Stimulated activated CD8-positive, alpha-beta memory T cell treated with anti-CD3 and anti-CD28 coated beads, Interleukin-2, amount 100 ng/mL, for 1 hour (primary cell): ENCODE data around the gene GLYATL3.

Experiments
- DNase-seq, 2 donors: peaks; one replicate each; pipeline ENCODE4 v3.0.0-alpha.2; 2020; ENCODE audit warnings: low read depth in 2 of 2

Gene GLYATL3

DNA sequence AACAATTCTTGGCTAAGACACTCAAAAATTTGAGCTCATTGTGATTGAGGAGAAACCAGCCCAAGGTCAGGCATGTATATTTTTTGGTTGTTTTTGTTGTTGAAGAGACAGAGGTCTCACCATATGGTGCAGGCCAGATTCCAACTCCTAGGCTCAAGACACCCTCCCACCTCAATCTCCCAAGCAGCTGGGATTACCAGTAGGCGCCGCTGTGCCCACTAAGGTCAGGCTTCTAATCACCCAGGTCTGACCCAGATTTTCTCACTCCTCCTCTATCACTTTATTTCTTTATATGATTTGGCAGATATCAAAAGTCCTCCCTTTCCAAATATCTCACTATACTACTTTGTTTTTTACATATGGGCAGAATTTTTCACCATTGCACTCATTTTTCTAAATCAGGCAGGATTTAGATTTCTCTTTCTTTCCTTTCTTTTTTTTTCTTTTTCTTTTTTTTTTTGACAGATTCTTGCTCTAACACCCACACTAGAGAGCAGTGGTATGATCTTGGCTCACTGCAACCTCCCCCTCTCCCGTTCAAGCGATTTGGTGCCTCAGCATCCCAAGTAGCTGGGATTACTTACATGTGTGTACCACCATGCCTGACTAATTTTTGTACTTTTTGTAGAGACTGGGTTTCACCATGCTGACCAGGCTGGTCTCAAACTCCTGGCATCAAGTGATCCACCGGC, 49.0 kb downstream of the GLYATL3 start:
- DNase-seq, result no peak

DNA sequence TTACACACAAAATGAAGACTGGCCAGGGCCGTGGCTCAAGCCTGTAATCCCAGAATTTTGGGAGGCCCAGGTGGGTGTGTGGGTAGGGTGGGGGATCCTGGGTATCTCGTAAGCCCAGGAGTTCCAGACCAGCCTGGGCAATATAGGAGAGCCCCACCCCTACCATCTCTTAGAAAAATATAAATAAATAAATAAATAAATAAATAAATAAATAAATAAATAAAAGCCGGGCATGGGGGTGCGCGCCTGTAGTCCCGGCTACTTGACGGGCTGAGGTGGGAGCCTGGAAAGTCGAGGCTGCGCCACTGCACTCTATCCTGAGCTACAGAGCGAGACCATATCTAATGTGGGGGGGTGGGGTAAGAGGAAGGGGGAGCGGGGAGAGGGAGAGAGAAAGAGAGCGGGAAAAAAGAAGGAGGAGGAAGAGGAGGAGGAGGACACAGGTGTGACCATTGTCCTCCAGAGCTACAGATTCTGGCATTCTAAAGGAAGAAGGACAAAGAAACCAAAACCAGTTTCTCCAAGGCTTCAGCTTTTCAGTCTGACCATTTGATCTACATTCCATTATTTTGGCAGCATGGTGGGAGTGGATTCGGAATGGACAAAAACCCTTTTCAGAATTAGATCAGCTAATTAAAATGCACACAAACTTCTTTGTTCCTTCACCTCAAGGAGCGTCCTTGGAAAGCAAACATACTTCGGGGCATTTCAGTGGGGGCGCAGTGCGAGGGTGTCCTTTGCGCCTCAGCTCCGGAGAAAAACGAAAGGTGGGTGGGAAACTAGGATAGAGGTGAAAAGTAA, 50.2 kb downstream of the GLYATL3 start:
- no peak for DNase-seq

- DNase-seq, result no peak
Observed at GRCh38 chr6:49550492-49551077, 50.9 kb downstream of the GLYATL3 start, which contains the start of gene C6orf141. C6orf141 (plus strand) TSS chr6:49550668; CDS start chr6:49550793, 125 bp downstream.

- DNase-seq, result no peak
Observed at GRCh38 chr6:49551078-49551865, 51.5 kb downstream of the GLYATL3 start.

GRCh38 chr6:49551866-49552129, 52.1 kb downstream of the GLYATL3 start:
- DNase-seq, result no peak

DNA sequence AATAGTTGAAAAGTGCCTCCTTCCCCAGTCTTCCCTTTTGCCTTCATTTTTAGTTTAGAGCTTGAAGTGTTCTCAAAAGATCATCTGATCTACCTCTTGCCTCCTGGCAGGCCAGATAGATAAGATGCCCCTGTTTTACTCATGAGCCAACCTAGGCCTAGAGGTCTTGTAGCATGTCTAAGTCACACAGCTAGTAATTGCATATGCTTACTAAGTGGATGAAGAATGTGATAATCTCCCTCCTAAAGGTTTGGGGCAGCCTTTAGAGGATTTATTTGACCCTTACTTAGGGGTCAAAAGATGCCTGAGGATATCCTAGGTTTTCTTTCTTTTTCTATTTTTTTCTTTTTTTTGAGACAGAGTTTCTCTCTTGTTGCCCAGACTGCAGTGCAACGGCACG, 52.9 kb downstream of the GLYATL3 start:
- no peak for DNase-seq

- DNase-seq, result no peak
Observed at GRCh38 chr6:49553384-49553783, 53.7 kb downstream of the GLYATL3 start.

GRCh38 chr6:49555951-49556350, 56.2 kb downstream of the GLYATL3 start:
- DNase-seq, result no peak

DNA sequence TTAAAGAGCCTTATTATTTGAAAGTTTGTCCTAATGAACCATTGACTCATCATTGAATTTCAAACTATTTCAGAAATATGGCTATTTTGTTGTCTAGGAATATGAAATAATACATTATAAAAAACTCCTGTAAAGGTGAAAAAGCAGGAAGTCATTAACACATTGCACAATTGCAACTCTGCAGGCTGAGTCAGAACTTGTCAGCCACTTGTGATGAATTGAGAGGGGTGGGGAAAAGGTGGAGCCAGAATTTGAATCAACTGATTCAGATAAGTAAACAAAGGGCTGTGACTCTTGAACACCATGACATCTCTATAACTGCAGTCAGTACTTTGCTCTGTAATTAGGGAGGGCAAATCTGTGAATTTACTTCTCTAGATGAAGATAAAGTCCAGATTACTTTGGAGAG, 56.7 kb downstream of the GLYATL3 start:
- DNase-seq, result no peak

- DNase-seq, result no peak
Observed at GRCh38 chr6:49557177-49557576, 57.5 kb downstream of the GLYATL3 start.

- no peak for DNase-seq
Observed at GRCh38 chr6:49558238-49558637, 58.5 kb downstream of the GLYATL3 start.

DNA sequence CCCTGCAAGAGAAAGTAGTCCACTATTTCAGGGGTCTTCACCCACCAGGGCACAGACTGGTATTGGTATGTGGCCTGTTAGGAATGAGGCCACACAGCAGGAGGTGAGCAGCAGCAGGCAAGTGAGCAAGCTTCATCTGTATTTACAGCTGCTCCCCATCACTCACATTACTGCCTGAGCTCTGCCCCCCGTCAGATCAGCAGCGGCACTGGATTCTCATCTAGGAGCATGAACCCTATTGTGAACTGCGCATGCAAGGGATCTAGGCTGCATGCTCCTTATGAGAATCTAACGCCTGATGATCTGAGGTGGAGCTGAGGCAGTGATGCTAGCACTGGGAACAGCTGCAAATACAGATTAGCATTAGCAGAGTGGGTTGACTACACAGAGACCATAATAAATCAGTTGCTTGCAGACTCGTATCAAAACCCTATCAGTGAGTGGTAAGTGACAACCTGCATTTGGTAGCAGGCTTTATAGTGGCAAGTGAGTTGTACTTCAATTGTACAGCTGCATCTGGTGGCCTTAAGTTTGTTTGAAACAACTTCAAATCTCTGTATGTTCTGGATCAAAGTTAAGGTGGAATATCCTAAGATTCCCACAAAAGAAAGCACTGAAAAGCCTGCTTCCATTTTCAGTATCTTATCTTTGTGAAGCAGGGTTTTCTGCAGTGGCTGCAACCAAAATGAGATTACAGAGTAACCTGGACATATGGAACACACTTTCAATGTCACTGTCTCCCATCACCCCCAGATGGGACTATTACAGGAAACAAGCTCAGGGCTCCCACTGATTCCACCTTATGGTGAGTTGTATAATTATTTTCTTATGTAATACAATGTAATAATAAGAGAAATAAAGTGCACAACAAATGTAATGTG, 63.5 kb downstream of the GLYATL3 start:
- no peak for DNase-seq

DNA sequence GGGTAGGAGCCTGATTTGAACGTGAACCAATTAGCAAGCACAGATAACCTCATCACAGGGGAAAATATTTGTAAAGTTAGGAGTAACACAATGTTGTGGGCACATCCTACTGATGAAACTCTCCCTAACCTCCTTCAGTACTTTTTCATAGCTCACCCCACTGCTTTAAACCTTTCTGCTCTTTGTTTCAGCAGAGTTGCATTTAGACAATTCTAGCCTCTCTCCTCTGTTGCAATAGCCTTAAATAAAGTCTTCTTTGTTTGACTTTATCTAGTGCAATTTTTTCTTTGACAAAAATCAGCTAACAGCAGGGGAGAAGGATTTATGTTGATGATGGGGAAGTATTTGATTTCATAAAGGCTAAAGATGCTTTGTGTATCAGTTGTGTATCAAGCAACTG, 64.8 kb downstream of the GLYATL3 start:
- DNase-seq, result no peak

DNA sequence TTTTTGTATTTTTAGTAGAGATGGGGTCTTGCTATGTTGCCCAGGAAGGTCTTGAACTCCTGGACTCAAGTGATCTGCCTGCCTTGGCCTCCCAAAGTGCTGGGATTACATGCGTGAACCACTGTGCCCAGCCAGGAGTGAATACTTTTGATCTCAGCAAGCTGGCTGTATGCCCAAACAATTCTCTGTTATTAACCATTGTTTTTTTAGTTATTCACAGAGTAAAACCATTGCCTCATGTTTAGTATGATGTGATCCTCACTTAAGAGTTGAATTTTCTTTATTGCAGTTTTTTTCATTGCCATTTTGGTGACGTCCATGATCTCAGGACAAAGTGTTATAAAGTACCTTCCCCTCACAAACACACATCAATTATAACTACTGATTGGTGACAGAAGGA, 65.5 kb downstream of the GLYATL3 start:
- DNase-seq, result no peak

- DNase-seq, result no peak
Observed at GRCh38 chr6:49565855-49566254, 66.1 kb downstream of the GLYATL3 start.

DNA sequence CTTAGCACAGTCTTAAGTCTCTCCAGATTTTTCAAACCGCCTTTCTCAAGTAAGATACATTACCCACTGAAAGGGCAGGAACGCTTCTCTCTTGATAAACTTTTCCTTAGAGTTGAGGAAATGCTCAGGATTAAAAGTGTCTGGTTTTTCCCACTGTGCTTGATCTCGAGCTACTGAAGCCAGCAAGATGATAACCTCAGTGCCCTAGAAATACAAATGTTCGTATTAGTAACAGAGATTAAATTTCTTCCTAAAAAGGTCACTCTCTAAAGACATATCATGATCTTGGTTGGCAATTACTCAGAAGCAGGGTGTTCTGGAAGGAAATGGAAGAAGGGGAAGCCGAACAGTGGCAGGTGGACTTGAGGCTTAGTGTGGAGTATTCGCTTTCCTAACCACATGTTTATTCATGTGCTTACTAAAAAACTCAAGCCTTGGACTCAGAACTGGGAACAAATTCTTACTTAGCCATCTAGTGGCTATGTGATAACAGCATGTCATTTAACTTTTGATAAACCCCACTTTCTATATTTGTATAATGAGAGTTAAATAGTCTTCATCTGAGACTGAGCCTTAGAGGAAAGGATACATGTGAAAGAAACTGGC, 70.9 kb downstream of the GLYATL3 start:
- no peak for DNase-seq

DNA sequence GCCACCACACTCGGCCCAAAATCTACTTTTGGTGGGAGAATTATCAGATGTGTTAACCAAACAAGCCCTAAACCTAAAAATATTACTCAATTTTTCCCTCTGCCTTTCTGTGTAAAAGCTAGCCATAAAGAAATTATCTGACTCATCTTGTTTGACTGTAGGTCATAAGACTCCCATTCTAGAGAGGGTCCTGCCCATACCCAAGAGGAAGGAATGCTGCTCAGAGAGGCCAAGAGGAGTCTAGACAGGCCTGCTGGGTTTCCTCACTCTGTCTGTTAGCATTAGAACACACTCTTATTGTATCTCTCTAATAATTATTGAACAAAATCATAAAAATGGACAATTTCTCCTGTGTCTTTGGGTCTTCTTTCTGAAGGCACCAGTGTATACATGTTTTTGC, 76.9 kb downstream of the GLYATL3 start:
- no peak for DNase-seq
